Peyer's patch (tissue), 4 donors: ENCODE measurements around the gene MGRN1.

Source experiments
- CTCF ChIP-seq, 6 experiments: fragments of 450-650 bp in 4 of 6; fragments of 200-600 bp in 2 of 6; sonication (generic) in 1 of 6; IDR thresholded peaks; one replicate each; pipeline ENCODE4 v1.5.1; 2017 to 2019; ENCODE audit warnings: antibody characterized with exemption in 6 of 6, mild to moderate bottlenecking in 3 of 6, moderate library complexity in 1 of 6
- POLR2A ChIP-seq, 2 donors: fragments of 450-650 bp; IDR thresholded peaks; one replicate each; pipeline ENCODE4 v1.5.1; 2017; ENCODE audit warnings: antibody characterized with exemption in 2 of 2, mild to moderate bottlenecking in 2 of 2, moderate library complexity in 2 of 2

GRCh38 chr16:4647644-4647980, 23.0 kb downstream of the MGRN1 start:
- TF ChIP-seq CTCF (IDR thresholded peaks at IDR 0.05) = no peak
- TF ChIP-seq POLR2A (IDR thresholded peaks at IDR 0.05) = no peak
